Fibroblast of gingiva (primary cell): ENCODE data around the gene JAKMIP1.

Source experiments
- DNase-seq: peaks from one replicate; pipeline ENCODE4 v3.0.0-alpha.2; 2011; ENCODE audit warnings: low read depth

The JAKMIP1 gene

GRCh38 chr4:6201580-6202091, 1.3 kb upstream of the JAKMIP1 start:
- no peak for DNase-seq

- DNase-seq: no peak
Observed at GRCh38 chr4:6200922-6201362, 593 bp upstream of the JAKMIP1 start.

- no peak for DNase-seq
Observed at GRCh38 chr4:6199422-6199921, 877 bp downstream of the JAKMIP1 start.

GRCh38 chr4:6198768-6199421, 1.5 kb downstream of the JAKMIP1 start:
- DNase-seq: no peak

DNA sequence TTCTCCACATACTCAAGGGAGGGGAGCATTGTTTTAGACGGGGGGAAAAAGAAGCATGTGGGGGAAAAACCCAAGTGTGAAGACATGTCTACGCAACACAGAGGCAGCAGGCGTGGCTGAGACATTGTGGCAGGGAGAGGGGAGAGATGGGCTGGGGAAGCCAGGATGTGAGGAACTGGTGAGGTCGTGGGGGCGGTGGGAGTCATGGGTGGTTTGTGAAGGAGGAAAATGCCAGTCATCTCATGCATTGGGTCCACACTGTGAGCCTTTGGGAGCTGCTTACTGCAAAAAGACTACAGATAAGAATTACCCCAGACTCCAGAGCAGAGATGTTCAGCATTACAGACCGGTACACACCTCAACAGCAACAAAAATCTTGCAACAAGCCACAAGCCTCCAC, 2.1 kb downstream of the JAKMIP1 start:
- no peak for DNase-seq

GRCh38 chr4:6197433-6198174, 2.7 kb downstream of the JAKMIP1 start:
- DNase-seq: no peak

- DNase-seq: no peak
Observed at GRCh38 chr4:6196871-6197270, 3.5 kb downstream of the JAKMIP1 start.

- DNase-seq: no peak
Observed at GRCh38 chr4:6196324-6196723, 4.0 kb downstream of the JAKMIP1 start.

DNA sequence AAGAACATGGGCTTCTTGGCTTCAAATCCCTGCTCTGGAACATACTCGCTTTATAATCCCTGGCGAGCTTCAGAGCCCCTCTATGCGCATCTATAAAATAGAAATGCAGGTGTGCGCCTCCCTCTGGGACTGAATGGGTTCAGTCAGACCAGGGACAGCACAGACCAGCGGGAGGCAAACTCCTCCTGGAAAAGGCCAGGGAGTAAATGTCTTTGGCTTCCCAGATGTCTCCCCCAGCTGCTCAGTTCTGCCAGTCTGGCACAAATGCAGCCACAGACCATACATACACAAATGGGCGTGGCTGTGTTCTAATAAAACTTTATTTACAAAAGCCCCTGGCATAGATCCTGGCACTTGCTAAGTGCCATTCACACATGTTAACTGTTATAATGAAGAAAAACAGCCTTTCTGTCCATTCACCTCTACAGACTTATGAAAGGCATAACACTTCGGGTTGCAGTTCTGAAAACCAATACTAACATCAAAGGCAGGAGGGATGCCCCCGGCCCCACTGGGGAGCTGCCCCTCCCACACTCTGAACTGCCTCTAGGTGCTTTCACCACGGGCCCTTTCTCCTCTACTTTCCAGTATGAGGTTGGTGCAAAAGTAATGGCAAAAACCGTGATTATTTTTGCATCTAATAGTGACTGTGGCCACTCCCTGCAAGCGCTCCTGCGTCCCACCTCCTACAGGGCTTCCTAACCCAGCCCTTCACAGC, 4.6 kb downstream of the JAKMIP1 start:
- DNase-seq: no peak

- no peak for DNase-seq
Observed at GRCh38 chr4:6194458-6195195, 5.7 kb downstream of the JAKMIP1 start.

GRCh38 chr4:6193399-6193798, 7.0 kb downstream of the JAKMIP1 start:
- DNase-seq: no peak

DNA sequence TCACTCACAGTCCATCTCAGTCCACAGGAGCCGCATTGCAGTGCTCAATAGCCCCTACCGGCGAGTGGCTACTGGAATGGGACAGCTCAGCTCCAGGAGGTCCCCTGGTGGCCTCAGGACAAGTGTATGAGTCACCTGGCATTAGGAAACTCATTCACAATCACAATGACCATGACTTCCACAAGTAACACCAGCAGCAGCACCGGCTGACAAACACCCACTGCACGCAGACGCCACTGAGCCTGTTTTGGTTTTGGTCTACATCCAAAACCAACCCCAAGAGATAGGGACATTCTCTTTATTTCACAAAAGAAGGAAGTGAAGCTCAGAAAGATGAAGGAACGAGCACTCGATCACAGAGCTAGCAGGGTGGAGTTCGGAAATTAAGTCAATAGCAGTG, 8.1 kb downstream of the JAKMIP1 start:
- DNase-seq: no peak

GRCh38 chr4:6191448-6192130, 8.8 kb downstream of the JAKMIP1 start:
- no peak for DNase-seq

DNA sequence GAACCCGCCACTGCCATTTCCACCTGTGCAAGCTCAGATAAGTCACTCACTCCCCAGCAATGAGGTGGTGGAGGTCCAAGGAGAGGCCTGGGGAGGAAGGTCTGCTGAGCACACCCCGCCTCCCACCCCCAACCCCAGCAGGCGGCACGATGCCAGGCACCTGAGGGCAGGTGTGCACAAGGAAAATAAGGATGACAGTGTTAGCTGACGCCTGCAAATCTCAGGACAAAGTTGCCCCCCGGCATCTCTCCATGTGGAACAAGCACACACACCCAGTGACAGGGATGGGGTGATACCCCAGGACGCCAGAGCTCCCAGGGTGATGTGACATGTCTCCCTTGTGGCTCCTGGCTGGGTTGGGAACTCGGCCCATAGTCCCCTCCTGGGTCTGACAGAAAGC, 9.9 kb downstream of the JAKMIP1 start:
- no peak for DNase-seq

GRCh38 chr4:6189511-6189910, 10.8 kb downstream of the JAKMIP1 start:
- DNase-seq: no peak

GRCh38 chr4:6188687-6189305, 11.6 kb downstream of the JAKMIP1 start:
- DNase-seq: no peak

- no peak for DNase-seq
Observed at GRCh38 chr4:6184169-6184568, 16.2 kb downstream of the JAKMIP1 start.

DNA sequence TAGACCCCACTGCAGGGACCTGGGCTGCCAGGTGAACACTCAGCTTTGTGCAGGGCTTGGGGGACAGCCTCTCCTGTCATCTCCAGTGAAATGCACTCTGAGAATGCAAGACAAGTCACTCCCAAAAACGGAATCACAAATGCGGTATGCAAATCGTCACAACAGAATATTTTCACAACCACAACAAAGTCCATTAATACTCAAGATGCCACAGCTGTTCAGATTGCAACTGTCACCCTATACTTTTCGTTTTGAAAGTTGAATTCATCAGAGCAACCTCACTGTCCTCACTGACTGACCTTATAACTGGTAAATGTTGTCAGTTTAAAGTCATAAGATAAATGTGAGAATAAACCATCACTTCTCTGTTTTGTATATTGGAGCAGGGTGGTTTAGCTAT, 16.6 kb downstream of the JAKMIP1 start:
- no peak for DNase-seq

GRCh38 chr4:6182376-6183280, 17.7 kb downstream of the JAKMIP1 start:
- DNase-seq: no peak
